Ishikawa (cell line): ENCODE data around the gene CUTC.

Experiments used
- CREB1 ChIP-seq: IDR thresholded peaks from 2 replicates; pipeline ENCODE4 v1.6.1; 2012; ENCODE audit warnings: low read depth
- EP300 ChIP-seq: IDR thresholded peaks from 2 replicates; pipeline ENCODE4 v1.6.1; 2012; ENCODE audit warnings: borderline replicate concordance
- FOXM1 ChIP-seq: IDR thresholded peaks from 2 replicates; pipeline ENCODE4 v1.6.1; 2012; ENCODE audit warnings: low read depth, borderline replicate concordance
- MAX ChIP-seq: IDR thresholded peaks from 2 replicates; pipeline ENCODE4 v1.6.1; 2012
- NFIC ChIP-seq: IDR thresholded peaks from 2 replicates; pipeline ENCODE4 v1.6.1; 2012
- RAD21 ChIP-seq: IDR thresholded peaks from 2 replicates; pipeline ENCODE4 v1.6.1; 2012; ENCODE audit warnings: low read depth
- REST ChIP-seq: IDR thresholded peaks from 2 replicates; pipeline ENCODE4 v1.6.1; 2012; ENCODE audit warnings: low read depth, mild to moderate bottlenecking
- TAF1 ChIP-seq: IDR thresholded peaks from 2 replicates; pipeline ENCODE4 v1.6.1; 2012; ENCODE audit warnings: low read depth, mild to moderate bottlenecking
- TCF12 ChIP-seq: IDR thresholded peaks from 2 replicates; pipeline ENCODE4 v1.6.1; 2012; ENCODE audit warnings: low read depth
- TEAD4 ChIP-seq: IDR thresholded peaks from 2 replicates; pipeline ENCODE4 v1.6.1; 2012
- USF1 ChIP-seq: IDR thresholded peaks from 2 replicates; pipeline ENCODE4 v1.6.1; 2012
- ZBTB7A ChIP-seq: IDR thresholded peaks from 2 replicates; pipeline ENCODE4 v1.6.1; 2012; ENCODE audit warnings: low read depth

DNA sequence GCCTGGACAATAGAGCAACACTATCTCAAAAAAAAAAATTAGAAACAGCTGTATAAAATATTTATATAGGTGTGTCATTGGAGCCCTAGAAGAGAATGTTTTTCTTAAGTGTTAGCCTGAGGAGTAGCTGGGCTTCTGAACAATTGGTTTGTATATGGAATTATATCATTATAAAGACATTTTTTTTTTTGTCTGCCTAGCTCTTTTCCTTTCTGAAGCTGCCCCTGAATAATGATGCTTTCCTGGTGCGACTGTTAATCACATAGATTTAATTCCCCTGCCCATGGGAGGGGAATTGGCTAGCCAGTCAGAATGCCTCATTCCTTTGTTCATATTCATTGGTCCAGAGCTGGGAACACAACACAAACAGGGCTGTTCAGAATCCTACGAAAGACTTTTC lies 36.5 kb downstream of the CUTC start:
- TF ChIP-seq CREB1 (no peak), RAD21 (no peak), FOXM1 (no peak), EP300 (no peak), TAF1 (no peak), REST (no peak), TEAD4 (no peak), MAX (no peak), TCF12 (no peak), NFIC (no peak), ZBTB7A (no peak), USF1 (no peak)
